HT1080 (cell line): ENCODE measurements around the gene TOX2. TPM values are rescaled to one million over a fixed set of nuclear protein-coding genes. Genes with fewer than 3 reads are reported as not detected.

ENCODE experiments used
- DNase-seq: peaks from one replicate; pipeline ENCODE4 v3.0.0-alpha.2; 2015; ENCODE audit warnings: low read depth
- total RNA-seq: library from RNA; depleted of rRNA; stranded (reverse); fragments of >200 nt; shearing (Covaris generic); gene quantifications from 2 replicates; pipeline ENCODE4 v1.2.3, GENCODE V29; 2014

TOX2 gene
- total RNA-seq, 1 experiment from 2014 or later, result 8.3 TPM

DNA sequence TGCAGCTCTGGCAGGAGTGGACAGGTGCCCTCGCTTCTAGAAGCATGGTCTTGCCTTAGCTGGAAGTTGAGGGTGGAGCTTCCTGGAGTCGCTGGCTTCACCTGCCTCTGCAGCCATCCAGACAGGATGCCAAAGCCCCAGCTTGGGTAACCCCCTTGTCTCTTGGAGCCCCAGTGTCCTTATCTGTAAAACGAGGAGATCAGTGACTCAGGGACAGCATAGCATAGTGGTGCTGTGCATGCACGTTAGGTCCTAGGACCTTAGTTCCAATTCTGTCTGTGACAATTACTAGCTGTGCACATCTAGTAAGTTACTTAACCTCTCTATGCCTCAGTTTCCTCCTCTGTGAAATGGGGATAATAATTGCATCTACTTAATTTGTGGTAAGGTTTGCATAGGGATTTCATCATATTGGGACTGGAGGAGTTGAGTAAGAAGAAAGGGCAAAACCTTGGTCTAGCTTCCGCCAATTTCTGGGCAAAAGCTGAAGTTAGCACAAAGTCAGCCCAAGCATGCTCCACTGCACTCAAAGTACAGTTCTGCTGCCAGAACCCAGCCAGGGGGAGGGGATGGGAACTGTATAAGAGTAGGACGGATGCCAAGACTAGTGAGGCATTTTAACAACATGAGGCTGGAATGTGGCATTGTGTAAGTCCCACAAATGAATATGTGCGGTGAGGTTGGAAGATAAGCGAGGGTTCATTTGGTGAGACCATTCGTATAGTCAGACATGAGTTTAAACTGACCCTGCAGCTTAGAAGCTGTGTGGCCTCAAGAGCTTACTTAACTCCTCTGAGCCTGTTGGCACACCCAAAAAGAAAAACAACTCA lies 24.5 kb downstream of the TOX2 start:
- DNase-seq, result peak; percentile 97

- DNase-seq, result no peak
Observed at GRCh38 chr20:43939762-43940121, 25.1 kb downstream of the TOX2 start.

- DNase-seq, result no peak
Observed at GRCh38 chr20:43940518-43941225, 26.0 kb downstream of the TOX2 start.

- peak; percentile 73 for DNase-seq
Observed at GRCh38 chr20:43941476-43942200, 27.0 kb downstream of the TOX2 start.

GRCh38 chr20:43942201-43942590 lies 27.5 kb downstream of the TOX2 start:
- DNase-seq, result peak; percentile 25

DNA sequence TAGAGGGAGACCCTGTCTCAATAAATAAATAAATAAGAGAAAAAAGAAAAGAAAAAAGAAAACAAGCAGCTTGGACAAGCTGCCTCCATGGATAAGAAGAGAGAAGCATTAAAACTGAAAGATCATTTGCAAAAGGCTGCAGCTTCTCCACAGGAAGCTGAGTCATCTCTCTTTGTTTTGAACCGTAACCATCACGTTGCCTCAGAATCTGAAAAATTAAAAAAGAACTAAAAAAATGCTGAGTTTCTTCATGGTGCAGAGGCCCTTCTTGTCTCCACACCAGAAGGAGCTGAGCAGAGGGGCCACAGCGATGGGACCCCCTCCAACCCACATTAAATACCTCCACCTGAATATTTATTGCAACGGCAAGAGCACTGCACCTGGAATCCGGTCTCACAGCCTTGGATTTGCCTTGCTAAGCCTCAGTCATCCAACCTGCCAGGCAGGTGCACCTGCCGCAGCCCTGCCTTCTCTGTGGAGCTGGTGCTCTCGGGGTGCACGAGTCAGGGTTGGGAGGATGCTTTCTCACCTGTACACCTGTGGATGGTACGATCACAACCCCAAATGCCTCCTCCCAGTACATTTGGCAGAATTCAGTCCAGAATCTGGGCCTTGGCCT lies 28.1 kb downstream of the TOX2 start:
- peak; percentile 84 for DNase-seq

DNA sequence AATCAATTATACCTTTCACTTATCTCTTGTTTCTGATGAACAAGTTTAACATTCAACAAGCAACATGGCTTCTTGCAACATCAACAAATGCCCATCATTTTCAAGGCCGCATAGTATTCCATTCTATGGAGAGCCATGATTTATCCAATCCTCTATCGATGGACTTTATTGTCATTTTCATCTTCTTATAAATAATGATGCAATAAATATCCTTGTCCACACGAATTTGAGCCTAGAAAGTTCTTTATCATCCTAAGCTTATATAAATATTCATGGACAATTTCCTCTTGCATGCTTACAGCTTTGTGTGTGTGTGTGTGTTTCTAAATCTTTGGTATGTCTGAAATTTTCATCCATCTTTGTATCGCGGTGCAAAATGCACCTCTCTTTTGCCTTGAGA lies 29.1 kb downstream of the TOX2 start:
- DNase-seq, result no peak

GRCh38 chr20:43944653-43945235 lies 30.1 kb downstream of the TOX2 start:
- no peak for DNase-seq

- DNase-seq, result no peak
Observed at GRCh38 chr20:43945391-43946205, 30.9 kb downstream of the TOX2 start.

- DNase-seq, result no peak
Observed at GRCh38 chr20:43946206-43946491, 31.5 kb downstream of the TOX2 start.

DNA sequence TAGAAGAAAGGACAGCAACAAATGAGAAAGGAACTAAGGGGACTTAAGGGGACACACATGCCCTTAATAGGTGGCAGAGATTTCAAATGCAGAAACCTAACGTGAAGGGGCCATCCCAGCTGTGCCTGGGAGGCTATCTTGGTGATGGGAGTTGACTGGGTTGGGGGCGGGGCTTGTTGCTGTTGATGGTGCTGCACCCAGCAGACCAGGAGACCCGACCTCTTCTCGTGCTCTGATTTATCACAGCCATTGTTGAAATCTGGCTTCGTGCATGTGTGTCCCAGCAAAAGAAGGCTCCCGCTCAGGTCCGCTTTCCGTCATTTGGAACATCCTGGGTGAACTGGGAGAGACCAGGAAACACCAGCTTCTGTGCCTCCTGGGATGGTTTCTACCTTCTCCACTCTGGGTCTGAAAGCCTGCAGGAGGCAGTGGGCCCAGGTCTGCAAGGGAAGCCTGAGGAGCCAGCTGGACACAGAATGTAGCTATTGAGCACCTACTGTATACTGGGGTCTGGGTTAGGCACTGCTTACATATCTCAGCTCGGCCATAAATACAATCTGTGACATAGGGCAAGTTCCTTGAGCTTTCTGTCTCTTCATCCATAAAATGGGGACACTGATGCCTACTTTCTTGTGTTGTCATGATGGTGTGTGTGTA lies 32.1 kb downstream of the TOX2 start:
- no peak for DNase-seq

DNA sequence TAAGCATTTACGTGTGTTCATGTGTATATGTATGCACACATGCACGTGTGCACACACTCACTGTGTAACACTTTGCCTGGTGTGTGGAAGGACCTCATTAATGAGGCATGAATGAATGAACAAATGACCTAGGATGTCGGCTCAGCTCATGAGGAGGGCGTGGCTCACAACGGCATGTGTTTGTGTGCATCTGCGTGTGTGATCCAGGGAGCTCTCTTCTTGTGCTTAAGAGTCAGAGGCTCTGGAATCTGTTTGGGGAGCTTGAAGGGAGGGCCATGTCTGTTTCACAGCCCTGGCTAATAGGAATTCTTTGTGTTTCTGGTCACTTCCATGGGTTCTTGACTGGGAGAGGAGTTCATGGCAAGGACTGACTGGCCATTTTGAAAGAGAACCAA lies 32.7 kb downstream of the TOX2 start:
- no peak for DNase-seq

- no peak for DNase-seq
Observed at GRCh38 chr20:43948455-43948854, 33.8 kb downstream of the TOX2 start.

DNA sequence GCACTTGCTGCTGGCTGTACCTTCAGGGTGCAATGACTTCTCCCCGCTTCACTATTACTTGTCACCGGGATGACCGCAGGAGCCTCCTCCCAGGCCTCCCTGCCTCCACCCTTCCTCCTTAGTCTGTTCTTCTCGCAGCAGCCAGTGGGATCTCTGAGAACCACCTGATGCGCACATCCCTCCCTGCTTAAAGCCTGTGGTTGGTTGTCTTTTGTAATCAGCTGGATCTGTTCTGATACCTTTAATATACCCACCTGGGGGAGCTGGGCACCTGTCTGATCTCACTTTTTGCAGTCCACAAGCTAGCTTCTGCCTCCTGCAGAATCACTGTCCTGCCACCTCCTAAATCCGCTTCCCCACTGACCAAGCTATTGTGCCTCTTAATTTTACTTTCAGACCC lies 34.6 kb downstream of the TOX2 start:
- DNase-seq, result no peak

DNA sequence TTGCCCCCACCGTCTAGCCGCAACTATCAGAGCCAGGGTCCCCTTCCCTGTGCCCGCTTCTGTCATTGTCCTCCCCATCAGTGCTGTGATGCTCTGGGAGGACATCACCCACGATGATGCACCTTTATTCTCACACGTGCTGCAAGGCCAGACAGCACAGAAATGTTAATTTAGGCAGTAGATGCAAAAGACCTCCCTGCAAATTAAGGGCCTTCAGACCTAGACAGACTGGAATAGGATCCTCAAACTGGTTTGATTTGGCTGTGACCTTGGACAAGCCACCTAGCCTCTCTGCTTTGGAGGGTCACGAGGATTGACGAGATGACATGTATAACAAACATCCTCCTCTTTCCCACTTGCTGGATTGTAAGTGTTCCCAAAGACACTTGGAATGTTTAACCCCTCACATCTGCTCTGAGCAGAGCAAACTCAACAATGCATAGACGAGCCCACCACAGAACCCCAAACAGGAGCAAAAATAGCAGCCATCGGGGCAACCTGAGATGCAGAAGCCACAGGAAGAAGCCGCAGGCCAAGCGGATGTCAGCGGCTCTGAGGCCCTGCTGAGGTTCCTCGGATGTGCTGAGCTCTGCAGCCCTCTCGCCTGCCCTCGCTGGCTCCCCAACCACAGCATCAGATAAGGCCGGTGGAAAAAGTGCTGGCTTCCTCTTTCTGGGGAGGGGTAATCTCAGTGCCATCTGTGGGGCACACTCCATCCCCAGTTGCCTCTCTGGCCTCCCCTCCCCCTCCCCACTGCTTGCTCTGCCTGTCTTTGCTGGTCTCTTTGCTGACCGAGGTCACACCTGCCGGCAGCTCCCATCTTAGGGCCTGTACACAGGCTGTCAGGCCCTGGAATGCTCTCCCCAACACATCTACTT lies 35.3 kb downstream of the TOX2 start:
- peak; percentile 75 for DNase-seq

- DNase-seq, result peak; percentile 43
Observed at GRCh38 chr20:43953919-43954592, 39.4 kb downstream of the TOX2 start.

DNA sequence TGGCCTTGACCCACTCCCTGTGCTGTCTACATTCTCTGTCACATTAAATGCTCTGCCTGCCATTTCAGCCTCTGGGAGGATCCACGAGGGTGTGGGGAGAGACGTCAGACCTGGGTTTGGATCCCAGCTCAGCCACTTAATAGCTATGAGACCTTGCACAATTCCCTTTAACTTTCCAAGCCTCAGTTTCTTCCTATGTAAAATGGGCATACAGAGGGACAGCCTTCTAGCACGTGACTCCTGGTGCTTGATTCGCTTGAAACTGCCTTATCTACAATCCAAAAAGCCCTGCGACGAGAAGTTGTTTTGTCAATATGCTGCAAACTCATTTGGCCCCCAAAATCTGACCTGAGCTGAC lies 40.0 kb downstream of the TOX2 start:
- no peak for DNase-seq

DNA sequence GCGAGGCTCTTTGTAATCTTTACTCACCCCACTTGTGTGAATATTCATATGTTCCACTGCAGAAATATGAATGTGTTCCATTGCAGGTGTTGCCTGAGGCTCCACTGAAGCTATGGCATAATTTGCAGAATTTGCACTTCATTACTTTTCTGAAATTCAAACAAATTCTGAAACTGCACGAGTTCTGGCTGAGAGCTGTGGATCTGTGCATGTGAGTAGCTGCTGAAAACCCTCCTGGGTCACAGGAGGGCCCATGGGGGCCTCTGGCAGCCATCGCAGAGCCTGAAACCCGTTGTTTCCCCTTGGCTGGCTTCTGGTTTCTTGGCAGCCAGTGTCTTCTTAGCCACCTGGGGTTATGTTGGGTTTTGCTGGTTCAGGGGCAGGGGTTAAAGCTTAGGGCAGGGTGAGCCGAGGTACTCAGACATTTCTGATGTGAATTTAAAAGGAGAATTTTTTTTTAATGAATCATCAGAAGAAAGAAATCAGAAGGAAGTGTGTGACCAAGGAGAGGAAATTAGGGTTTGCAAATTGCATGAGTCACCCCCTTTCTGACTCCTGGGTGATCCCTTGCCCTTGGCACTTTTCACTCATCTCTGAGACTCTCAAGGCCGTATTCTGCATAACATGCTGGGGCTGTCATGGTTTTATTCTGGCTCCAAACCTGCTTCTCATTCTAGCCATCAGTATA lies 40.6 kb downstream of the TOX2 start:
- DNase-seq, result peak; percentile 99
